ENCODE data around the gene MRM3.
"Not testable (repeated sequence)": the region's sequence is repeated elsewhere in the genome, so short reads cannot be mapped to it uniquely, and the experiment has no call there.

Gene MRM3

DNA sequence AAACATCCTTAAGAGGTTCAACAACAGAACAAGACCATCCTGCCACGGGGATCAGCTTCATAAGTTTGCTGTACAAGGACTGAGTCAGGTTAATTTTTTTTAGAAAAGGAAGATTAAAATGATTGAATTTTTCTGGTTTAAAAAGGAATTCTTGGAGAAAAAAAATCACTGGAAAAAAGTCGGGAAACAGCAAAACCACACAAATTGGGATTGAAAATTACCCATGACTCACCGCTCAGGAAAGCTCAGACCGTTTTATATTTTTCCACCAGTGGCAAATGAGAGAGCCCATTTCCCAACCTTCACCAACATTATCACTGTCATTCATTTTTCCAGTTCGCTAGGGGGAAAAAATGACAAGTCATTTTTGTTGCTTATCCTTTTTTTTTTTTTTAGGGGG, 46.6 kb downstream of the MRM3 start:
- DNase-seq, result no peak

DNA sequence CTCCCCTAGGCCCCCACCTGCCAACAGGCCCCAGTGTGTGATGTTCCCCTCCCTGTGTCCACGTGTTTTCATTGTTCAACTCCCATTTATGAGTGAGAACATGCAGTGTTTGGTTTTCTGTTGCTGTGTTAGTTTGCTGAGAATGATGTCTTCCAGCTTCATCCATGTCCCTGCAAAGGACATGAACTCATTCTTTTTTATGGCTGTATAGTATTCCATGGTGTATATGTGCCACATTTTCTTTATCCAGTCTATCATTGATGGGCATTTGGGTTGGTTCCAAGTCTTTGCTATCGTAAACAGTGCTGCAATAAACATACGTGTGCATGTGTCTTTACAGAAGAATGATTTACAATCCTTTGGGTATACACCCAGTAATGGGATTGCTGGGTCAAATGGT, 47.5 kb downstream of the MRM3 start:
- not testable (repeated sequence) for DNase-seq

DNA sequence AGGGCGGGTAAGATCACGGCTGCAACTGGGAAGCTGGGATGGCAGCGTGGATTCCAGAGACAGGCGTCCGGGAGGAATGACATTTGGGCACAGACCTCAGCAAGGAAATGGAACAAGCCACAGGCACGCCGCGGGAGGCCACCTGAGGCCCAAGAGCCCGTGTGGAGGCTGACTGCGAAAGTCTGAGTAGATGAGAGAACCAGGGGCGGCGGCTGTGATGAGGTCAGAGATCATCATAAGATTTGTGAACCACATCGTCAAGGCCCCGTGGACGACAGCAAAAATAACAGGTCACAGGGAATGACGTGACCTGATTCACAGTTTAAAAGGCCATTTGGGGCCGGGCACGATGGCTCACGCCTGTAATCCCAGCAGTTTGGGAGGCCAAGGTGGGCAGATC, 48.2 kb downstream of the MRM3 start:
- DNase-seq, result no peak

DNA sequence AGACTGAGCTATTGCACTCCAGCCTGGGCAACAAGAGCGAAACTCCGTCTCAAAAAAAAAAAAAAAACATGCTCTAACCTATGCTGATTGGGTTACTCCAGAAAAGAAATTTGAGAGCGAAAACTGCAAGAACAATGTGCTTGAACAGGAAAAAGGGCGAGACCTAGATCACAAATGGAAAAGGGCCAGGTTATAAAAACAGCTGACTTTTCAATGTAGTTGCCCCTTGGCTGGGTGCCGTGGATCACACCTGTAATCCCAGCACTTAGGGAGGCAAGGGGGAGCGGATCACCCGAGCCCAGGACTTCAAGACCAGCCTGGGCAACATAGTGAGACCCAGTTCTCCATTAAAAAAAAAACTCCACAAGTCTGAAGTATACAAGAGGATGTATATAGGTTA, 48.8 kb downstream of the MRM3 start:
- no peak for DNase-seq

DNA sequence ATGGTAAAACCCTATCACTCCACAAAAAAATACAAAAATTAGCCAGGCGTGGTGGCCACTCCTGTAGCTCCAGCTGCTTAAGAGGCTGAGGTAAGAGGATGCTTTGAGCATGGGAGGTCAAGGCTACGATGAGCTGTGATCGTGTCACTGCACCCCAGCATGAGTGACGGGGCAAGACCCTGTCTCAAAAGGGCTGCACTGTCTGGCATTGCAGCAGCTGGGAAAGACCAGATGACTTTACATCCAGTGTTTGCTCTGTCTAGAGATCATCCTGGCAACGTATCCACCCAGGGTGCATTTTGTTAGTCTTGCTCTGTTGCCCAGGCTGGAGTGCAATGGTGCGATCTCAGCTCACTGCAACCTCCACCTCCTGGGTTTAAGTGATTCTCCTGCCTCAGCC, 52.0 kb downstream of the MRM3 start:
- no peak for DNase-seq

DNA sequence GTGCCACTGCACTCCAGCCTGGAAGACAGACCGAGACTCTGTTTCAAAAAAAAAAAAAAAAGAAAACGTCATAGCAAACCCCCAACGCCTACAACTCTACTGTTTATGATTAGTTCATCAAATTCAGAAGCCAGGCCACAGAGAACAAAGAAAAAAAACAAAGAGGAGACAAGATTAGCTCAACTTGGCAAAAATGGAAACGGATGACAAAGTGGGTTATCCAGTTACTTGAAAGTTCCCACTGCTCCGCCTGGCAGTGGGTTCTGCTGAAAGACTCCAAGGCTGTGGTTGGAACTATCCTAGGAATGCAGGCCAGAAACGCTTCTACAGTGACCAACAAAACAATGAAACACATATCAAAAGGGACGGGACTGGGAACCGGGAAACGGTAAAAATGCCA, 53.1 kb downstream of the MRM3 start:
- DNase-seq, result no peak

DNA sequence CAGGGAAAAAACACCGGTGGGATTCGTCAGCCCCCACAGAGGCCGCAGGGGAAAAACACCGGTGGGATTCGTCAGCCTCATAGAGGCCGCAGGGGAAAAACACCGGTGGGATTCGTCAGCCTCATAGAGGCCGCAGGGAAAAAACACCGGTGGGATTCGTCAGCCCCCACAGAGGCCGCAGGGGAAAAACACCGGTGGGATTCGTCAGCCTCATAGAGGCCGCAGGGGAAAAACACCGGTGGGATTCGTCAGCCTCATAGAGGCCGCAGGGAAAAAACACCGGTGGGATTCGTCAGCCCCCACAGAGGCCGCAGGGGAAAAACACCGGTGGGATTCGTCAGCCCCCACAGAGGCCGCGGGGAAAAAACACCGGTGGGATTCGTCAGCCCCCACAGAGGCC, 53.6 kb downstream of the MRM3 start:
- DNase-seq, result not testable (repeated sequence)

DNA sequence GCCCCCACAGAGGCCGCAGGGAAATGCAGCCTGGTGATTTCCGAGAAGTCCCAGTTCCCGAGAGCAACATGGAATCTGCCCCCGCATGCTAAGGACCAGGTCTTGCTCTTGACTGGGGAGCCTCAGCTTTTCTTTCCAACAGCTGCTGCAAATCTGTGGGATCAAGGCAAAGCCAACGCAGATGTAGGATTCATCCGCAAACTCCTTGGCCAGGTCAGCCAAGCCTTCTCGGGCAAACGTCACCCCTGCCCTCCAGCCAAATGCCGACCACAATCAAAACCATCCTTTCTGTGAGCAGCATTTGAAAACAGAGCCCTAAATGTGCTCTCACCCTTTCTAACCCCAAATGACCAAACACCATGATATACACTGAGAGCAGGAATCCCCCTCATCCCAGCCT, 54.0 kb downstream of the MRM3 start:
- DNase-seq, result no peak

DNA sequence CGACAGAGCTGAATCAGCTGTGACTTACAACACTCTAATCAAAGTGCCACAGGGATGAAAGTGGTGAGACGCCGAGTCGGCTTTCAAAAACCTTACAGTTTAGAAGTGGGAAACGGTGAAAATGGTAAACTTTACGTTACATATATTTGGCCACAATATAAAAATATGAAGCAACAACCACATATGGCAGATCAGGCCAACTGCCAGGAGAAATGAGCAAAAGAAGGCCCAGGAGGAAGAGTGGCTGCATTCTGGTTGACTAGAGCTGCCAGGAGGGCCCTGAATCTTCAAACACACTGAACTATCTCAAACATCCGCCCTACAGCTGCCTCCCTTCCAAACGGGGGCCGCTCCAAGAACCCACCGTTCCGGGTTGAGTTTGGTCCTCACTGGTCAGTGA, 56.3 kb downstream of the MRM3 start:
- no peak for DNase-seq

DNA sequence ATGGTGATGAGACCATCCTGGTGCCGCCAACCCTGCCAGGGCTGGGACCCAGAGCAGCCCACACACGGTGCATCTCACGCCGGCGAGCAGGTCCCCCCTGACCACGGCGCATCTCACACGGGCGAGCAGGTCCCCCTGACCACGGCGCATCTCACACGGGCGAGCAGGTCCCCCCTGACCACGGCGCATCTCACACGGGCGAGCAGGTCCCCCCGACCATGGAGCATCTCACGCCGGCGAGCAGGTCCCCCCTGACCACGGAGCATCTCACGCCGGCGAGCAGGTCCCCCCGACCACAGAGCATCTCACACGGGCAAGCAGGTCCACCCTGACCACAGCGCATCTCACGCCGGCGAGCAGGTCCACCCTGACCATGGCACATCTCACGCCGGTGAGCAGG, 59.2 kb downstream of the MRM3 start:
- no peak for DNase-seq
